Renal cortical epithelial cell (primary cell): Measurements from ENCODE around the gene SPSB4. TPM values are rescaled to one million over a fixed set of nuclear protein-coding genes. Genes with fewer than 3 reads are reported as not detected.
"Not testable (repeated sequence)": the region's sequence is repeated elsewhere in the genome, so short reads cannot be mapped to it uniquely, and the experiment has no call there.

Source experiments
- DNase-seq: peaks from one replicate; pipeline ENCODE4 v3.0.0-alpha.2; 2011; ENCODE audit warnings: low read depth
- total RNA-seq: library from RNA; depleted of rRNA; stranded (reverse); fragments of >200 nt; gene quantifications from 2 replicates; pipeline ENCODE4 v1.2.3, GENCODE V29; 2014

Gene SPSB4
- total RNA-seq: not detected in 2 replicates

DNA sequence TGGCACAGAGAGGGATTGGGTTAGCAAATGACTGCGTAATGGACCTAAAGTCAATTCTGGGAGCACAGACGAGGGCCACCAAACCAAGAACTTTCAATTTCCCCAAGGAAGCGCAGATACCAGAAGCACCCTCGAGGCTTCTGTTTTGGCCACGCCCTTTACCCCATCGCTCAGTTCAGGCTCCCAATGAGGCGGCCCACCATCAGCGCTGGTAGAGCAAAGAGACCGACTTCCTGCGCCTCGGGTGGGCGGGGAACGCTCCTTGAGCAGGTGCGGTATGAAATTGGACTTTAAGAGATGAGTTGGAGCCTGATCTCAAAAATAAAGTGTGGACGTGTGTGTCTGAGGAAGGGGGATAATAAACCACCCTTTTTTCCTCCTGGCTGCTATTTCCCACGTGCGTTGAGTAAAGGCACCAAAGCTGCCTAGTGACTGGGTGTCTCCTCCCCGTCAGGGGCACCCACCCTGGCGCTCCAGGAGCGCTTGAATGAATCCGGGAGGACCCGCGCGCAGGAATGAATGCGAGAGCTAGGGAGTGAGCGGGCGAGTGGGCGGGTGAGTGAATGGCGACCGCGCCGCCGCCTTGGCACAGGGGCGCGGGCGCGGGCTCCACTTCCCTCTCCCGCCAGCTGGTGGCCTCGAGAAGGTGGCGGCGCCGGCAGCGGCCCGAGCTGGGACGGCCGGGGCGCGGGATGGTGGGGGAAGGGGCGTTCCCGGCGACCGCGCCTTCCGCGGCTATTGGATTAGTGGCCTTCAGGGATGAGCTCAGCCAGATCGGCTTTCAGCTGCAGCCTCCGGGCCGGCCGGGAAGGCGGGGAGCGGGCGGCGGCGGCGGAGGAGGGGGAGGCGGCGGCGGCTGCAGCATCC, at the start of gene SPSB4:
Gene SPSB4, plus strand, starts transcription at position 772 of the 867 bp plus-strand sequence. CDS start 14,758 bp downstream, outside the sequence.
- no peak for DNase-seq

- DNase-seq: no peak
These were observed 44.8 kb upstream of the SPSB4 start for GRCh38 chr3:141006344-141006743.

- no peak for DNase-seq
These were observed 41.7 kb upstream of the SPSB4 start for GRCh38 chr3:141009496-141009895.

DNA sequence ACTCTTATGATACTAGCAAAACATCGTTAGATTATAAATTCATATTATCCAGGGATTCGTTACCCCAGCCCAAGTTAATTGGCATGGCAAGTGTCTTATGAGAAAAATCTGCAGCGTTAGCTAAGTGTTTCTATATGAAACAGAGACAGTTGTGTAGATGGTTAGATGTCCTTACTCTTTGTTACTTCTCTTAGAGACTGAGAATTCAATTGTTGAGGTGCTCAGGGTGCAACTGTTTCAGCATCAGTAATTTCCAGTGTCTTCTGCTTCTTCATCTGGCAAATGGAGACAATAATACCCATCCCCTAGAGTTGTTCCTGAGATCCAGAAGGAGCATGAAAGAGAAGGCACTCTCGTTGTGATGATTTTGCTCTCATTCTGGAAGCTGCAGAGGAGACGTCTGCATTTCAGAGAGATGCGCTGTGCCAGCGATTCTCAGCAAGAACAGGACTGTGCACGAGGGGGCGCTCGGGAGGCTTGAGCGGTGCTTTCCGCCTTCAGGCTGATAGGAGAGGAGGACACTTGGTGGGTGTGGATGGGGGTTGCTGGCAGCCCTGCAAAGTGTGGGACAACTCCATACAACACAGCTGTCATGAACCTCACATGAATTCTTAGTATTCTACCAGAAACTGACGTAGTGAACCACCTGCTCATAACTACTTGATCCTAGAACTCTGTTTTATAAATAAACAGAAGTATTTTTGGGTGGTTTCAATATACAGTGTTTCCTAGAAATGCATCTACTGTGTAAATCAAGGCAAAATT, 39.7 kb upstream of the SPSB4 start:
- peak; percentile 36 for DNase-seq

DNA sequence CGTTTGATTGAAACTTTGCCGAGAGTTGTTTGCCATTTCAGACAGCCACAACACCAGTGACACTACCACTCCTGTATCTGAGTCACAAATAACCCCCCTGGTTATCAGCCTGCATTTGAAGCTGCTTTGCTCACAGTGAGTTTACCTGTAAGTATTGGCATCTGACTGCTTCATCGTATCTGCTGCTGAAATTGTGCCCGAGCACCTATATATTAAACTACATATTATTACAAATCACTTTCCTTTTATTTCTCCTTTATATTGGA, 39.2 kb upstream of the SPSB4 start:
- no peak for DNase-seq

GRCh38 chr3:141012571-141012970, 38.6 kb upstream of the SPSB4 start:
- no peak for DNase-seq

DNA sequence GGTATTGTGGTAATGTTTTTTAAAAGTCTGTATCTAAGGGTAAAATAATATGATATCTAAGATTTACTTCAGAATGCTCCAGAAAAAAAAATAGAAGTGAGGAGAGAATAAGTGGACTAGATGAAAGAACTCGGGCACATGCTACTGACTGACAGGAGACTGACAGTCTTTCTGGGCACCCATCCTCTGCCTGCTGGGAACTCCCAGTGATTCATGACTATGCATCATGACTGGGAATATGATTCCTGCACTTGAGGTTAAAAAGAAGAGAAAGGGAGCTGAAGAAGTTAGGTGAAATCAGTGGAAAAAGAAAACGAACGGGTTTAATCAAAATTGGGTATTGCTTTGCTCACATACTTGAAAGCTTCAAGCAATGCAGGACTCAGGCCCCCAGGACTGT, 35.7 kb upstream of the SPSB4 start:
- peak; percentile 9 for DNase-seq

GRCh38 chr3:141017366-141018322, 33.5 kb upstream of the SPSB4 start:
- not testable (repeated sequence) for DNase-seq

- DNase-seq: no peak
These were observed 31.9 kb upstream of the SPSB4 start for GRCh38 chr3:141019244-141019643.

GRCh38 chr3:141020143-141020830, 30.9 kb upstream of the SPSB4 start:
- no peak for DNase-seq

DNA sequence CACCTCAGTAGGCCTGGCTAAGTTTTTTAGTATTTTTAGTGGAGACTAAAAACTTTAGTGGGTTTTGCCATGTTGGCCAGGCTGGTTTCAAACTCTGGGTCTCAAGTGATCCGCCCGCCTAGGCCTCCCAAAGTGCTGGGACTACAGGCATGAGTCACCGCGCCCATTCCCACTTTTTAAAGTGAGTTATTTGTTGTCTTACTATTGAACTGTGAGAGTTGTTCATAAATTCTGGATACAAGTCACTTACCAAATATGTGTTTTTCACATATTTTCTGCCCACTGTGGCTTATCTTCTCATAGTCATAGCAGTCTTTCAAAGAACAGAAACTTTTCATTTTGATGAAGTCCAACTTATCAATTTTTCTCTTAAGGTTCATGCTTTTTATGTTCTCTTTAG, 29.9 kb upstream of the SPSB4 start:
- no peak for DNase-seq

DNA sequence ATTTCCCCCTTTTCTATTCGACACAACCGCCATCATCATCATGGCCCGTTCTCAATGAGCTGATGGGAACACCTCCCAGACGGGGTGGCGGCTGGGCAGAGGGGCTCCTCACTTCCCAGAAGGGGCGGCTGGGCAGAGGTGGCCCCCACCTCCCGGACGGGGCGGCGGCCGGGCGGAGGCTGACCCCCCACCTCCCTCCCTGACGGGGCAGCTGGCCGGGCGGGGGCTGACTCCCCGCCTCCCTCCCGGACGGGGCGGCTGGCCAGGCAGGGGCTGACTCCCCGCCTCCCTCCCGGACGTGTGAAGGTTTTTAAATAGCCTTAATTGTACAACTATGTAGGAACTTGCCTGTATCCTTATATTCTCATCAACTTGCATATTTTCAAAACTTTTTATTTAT, 20.9 kb upstream of the SPSB4 start:
- no peak for DNase-seq

DNA sequence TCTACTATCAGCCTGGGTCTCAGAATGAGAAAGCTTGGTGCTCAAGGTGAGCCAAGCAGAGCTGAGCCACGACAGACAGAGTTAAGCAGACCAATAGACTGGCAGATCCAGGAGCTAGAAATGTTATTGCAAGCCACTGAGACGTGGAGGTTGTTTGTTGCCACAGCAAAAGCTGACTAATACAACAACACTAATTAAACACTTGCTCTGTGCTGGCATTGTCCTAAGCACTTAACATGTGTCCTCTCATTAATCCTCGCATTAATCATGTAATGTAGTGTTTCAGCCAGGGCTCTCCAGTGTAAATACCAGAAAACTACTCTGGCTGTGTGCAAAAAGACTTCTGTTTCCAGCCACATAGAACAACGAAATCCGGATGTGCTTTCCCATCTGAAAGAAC, 11.6 kb upstream of the SPSB4 start:
- DNase-seq: peak; percentile 65

- DNase-seq: no peak
These were observed 6.2 kb upstream of the SPSB4 start for GRCh38 chr3:141044695-141045641.

DNA sequence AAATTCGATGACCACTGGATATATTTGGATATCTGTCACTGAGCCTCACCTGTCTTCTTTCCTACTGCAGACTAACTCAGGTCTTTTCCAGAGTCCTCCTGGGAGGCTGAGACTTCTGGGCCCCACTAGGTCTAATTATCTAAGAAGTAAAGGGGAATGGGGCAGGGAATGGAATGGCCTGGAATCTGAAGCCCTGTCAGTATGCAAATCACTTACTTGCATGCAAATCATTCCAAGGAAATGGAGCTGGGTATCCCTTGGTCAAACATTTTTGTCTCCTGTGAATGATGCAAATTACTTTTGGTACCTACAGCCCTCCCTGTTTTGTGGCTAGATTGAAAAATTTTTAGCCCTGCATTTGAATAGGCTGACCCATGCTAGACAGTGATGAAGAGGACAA, 5.3 kb upstream of the SPSB4 start:
- DNase-seq: no peak

DNA sequence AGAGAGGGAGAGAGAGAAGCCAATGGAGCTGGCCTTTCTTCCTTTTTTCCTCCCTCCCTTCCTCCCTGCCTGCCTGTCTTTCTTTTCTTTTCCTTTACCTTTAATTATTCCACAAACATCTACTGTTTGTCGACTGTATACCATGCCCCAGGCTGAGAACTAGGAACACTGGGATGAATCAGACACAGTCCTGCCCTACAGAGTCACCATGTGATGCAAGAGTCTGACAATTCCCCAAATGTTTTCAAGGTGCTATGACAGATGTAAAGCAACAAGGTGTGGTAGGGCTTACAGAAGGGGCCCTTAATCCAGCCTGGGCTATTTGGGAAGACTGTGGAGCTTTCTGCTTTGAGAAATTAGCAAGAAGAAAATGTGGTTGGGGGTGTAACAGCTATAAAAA, 4.0 kb upstream of the SPSB4 start:
- DNase-seq: peak; percentile 6

DNA sequence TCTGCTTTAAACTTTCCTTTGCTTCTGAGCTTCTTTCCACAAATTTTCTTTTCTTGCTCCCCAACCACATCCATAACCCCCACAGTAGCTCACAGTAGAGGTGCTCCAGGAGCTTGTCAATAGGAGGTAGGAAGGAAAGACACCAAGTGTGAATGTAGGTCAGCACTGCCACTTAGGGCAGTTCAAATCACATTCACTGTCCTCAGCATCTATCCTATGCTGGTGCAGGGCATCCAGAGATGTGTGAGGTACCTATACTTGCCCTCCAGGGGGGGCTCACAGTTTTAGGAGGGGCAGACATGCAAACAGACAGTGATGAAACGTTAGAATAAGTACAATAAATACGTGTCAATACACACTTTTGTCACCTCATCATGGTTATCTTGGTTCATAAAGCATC, 1.5 kb upstream of the SPSB4 start:
- DNase-seq: no peak

DNA sequence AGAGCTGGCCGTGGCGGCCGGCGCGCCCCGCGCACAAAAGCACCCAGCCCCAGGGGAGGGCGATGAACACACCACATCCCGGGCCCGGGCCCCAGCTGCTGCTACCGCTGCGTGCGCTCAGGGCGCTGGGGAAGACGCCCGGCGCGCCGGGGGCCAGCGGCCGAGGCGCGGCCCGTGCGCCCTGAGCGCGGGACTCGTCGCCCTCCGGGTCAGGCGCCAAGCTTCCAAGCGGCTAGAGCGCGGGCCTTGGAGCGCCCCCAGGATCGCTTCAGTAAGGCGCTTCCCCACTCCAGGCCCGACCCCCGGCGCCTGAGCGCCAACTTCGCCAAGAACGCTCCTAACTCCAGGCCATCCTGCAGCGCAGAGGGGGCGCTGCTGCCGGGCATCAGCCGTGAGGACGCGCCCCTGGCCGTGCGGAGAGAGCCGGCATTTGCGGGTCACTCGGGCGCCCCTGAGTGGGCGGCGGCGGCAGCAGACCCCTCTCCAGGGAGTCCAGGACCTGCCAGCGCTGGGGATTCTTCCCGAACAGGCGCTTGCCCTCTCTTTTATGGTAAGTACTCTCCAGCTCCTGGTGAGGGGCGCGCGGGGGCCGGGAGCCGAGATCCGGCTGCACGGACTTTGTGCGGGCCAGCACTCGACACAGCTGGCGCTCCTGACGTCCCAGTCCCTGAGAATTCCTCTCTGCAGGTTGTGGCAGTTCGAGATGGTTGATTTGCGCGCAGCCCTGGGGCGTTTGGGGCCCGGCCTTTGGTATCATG, 475 bp downstream of the SPSB4 start:
- no peak for DNase-seq

DNA sequence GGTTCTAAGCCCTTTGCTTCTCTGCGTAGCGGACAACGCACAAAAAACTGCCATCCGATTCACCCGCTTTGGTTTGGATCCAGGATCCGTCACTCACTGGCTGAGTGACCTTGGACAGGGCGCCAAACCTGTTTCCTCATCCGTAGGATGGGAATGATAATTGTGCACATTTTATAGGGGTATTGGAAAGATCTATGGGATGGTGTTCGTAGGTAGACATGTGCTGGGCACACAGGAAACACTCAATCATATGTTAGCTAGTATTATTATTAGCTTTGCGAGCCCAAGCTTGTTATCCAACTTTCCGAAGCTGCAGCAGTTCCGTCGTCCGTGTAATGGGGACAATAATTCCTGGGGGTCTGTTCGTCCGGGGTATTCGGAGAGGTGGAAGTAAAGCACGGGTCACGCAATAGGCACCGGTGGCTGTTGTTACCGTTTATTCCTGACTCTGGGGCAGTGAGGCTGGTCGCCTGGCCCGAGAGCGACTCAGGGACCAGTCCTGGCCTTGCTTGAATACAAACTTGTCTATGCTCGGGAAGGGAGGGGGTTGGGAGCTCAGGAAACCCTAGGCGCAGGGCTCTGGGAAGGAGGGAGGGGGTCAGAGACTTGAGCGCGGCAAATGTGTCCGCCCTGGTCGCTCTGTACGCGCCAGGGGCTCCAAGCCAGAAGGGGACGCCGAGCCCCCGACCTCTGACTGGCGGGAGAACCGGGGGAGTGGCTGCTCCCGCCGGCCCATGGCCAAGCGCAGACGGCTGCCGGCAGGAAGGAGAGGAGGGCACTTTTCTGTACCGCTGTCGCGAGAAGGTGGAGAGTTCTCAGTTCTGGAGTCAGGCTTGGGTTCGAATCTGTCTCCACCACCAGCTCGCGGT, 1.3 kb downstream of the SPSB4 start:
- no peak for DNase-seq
